Left colon (tissue), 2 donors: ENCODE measurements around the gene COL10A1. TPM values are rescaled to one million over a fixed set of nuclear protein-coding genes. Genes with fewer than 3 reads are reported as not detected.
"Not testable (repeated sequence)": the region's sequence is repeated elsewhere in the genome, so short reads cannot be mapped to it uniquely, and the experiment has no call there.

Source experiments
- ATAC-seq: fragments of 200-7000 bp; cut with Tn5 transposase; one replicate; pipeline ENCODE4 v1.9.1; 2020; ENCODE audit warnings: mild to moderate bottlenecking, moderate library complexity
- DNase-seq, 2 donors: peaks; one replicate each; pipeline ENCODE4 v3.0.0-alpha.2; 2020
- intact Hi-C, 2 donors: fragments of 100-400 bp; cut with DNase I in 1 of 2; cut with micrococcal nuclease in 1 of 2; formaldehyde crosslinking; loops; one replicate each; pipeline versions ENCODE4 v1.11.2 to v1.14.0; 2022; cut with DNase I, micrococcal nuclease
- total RNA-seq, 2 donors: library from RNA; stranded (reverse); fragmentation: NEBNext Ultra II Directional; extraction: Animal tissue kit (Norgen Biotek cat#: 25700); gene quantifications; one replicate each; pipeline ENCODE4 v1.2.1, GENCODE V29; 2021
- donor health status: DM: no; HTN: no; CAD: no.
- donor health status: DM: yes; HTN: yes; CAD: no.

Gene COL10A1
- total RNA-seq, 2 donors from 2014 or later: not detected

GRCh38 chr6:116096048-116096759 lies 29.7 kb downstream of the COL10A1 start:
- intact Hi-C loops, DNase-seq, ATAC-seq: not testable (repeated sequence)

DNA sequence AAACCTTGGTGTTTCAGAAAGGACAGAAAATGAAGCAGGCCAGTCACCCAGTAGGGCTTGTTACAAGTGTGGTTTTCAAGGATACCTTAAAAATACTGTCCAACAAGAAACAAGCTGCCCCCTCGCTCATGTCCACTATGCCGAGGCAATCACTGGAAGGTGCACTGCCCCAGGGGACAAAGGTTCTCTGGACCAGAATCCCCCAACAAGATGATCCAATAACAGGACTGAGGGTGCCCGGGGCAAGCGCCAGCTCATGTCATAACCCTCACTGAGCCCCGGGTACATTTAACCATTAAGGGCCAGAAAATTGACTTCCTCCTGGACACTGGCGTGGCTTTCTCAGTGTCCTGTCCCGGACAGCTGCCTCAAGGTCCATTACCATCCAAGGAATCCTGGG lies 31.9 kb downstream of the COL10A1 start:
- no peak for ATAC-seq
- intact Hi-C loops: no loop called here

GRCh38 chr6:116090251-116090650 lies 35.7 kb downstream of the COL10A1 start:
- ATAC-seq (no peak), DNase-seq (no peak)
- intact Hi-C loops: no loop called here

More for the DNA sequence above, 31.9 kb downstream of the COL10A1 start:
- DNase-seq: no peak

DNA sequence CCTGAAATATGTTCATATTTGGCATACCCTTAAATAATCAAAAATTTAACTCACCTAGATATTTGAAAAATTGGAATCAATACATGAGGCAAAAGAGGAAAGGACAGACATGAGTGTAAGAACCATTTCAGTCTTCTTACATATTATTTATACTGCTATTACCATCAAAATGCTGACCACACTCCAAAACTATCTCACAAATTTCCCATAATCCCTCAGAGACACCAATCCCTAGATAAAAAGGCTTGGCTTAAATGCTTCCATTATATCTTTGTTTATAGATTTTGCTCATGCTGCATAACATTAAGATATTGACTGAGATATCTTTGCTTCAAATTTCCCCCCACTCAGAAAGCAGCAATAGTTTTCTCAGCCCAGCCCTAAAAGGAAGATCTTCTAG lies 37.0 kb downstream of the COL10A1 start:
- DNase-seq (no peak), ATAC-seq (no peak)
- intact Hi-C loops: no loop called here

- DNase-seq (no peak), ATAC-seq (no peak)
- intact Hi-C loops: no loop called here
Measured at GRCh38 chr6:116087437-116088027, 38.4 kb downstream of the COL10A1 start.

DNA sequence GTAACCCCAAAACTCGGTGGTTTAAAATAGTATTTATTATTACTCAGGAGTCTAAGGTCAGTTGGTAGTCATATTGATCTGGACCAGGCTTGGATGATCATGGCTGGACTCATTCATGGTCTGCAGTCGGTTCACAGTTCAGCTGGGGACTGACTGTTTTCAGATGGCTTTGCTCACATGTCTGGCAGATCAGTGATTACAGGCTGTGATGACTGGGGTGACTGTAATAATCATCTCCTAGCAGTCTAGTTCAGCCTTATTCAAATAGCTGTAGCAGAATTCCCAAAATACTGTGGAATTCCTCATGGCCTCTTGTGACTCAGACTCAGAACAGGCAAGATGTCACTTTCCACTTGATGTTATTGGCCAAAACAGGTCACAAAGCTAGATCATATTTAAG lies 41.6 kb downstream of the COL10A1 start:
- ATAC-seq: no peak
- intact Hi-C loops: no loop called here
- DNase-seq: no peak

- intact Hi-C loops: no loop called here
- DNase-seq: no peak
- ATAC-seq: no peak
Measured at GRCh38 chr6:116083052-116083451, 42.9 kb downstream of the COL10A1 start.

DNA sequence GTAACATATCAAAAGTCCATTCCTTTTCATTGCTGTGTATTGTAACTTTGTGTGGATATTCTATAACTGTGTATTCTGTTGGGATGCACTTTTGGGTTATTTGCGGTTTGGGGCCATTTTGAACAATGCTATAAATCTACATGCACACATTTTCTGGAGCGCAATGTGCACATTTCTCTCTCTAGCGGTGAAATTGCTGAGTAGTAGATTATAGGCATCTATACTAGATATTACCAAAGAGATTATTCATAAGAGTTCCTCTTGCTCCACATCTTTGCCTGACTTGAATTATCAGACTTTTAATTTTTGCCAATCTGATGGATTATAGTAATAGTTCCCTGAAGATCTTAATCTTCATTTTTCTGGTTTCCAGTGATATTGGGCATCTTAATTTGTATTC lies 47.0 kb downstream of the COL10A1 start:
- ATAC-seq: no peak
- intact Hi-C loops: no loop called here
- DNase-seq: no peak

DNA sequence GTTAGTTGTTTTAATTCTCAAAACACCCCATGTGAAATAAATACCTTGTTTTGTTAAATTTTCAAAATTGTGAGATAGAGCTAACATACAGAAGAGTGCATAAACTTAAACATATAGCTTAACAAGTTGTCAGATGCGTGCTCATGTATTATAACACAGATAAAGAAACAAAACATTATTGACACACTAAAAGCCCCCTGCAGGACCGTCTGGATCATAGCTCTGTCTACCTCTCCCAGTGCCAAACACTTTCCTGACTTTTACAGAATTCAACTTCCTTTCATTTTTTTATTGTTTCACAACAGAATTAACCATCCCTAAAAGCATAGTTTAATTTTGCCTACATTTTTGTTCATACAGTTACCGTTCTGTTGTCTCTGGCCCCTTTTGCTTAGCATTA lies 47.4 kb downstream of the COL10A1 start:
- ATAC-seq (no peak), DNase-seq (no peak)
- intact Hi-C loops: no loop called here

DNA sequence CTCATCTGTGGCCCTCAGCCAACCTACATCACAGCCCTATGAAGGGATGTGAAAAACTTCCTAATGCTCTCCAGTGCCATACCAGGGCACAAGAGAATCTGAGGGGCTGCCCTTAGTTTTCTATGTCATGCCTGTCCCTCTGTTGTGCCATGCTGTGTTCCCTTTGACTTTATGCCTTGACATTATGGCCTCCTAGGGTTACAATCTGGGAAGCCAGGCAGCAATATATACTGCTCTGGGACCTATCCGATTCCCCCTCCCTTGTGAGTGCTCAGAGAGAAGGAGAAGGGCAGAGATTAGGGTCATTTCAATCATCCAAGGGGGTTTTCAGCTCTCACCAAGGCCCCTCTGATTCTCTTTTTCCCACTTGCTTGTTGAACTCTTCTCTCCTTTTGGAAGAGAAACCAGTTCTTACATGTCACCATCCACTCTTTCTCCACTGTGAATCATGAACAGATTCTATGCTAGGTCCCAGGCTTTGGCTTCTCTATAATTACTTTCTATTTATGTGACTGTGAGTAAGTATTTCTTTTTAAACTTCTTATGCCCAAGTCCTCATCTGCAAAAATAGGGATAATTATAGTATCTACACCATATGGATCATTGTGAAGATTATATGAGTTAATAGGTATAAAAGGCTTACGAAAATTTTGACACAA lies 51.1 kb downstream of the COL10A1 start:
- intact Hi-C loops: no loop called here
- ATAC-seq (no peak), DNase-seq (no peak)

DNA sequence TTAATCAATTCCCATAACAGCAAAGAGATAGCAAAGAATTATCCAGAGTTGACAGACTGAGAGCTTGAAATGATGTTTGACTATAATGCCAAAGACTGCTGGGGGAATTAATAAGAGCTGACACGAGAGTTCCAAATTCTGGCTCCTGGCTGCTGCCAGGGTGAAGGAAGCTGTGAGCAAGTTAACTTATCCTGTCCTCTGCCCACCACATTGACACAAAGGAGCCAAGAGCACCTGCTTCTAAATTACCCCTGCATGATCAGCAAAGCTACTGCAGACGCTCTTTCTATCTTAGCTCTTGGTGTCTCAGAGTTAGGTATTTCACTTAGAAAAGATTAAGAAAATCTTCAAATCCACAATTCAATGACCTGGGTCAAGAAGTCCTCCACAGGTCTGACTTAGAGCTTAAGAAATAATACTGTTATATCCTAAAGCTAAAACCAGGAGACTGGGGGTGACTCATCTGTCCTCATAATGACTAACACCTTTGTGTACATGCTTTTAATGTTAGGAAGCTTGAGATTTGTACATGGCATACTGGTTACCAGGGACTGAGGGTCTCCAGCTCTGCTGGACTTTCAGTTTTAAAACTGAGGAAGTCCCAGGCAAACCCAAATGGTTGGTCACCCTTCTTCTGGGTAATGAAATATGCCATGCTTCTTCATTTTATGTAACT lies 52.0 kb downstream of the COL10A1 start:
- intact Hi-C loops: no loop called here
- no peak for ATAC-seq
- no peak for DNase-seq

DNA sequence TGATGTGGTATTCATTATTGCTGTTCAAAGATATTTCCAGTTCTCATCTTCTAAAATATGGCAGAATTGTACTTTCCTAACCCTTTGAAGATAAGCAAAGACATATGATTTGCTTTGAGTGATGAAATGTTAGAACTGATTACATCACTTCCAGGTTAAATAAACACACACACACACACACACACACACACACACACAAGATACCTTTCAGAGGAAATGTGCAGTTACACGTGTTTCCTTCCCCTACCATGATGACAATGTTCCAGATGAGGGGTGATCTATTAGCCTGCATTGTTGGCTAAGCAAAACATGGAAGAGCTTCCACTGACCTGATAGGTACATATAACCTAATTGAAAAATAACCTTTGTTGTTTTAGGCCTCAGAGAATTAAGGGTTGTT lies 53.6 kb downstream of the COL10A1 start:
- DNase-seq: no peak
- intact Hi-C loops: no loop called here
- no peak for ATAC-seq

DNA sequence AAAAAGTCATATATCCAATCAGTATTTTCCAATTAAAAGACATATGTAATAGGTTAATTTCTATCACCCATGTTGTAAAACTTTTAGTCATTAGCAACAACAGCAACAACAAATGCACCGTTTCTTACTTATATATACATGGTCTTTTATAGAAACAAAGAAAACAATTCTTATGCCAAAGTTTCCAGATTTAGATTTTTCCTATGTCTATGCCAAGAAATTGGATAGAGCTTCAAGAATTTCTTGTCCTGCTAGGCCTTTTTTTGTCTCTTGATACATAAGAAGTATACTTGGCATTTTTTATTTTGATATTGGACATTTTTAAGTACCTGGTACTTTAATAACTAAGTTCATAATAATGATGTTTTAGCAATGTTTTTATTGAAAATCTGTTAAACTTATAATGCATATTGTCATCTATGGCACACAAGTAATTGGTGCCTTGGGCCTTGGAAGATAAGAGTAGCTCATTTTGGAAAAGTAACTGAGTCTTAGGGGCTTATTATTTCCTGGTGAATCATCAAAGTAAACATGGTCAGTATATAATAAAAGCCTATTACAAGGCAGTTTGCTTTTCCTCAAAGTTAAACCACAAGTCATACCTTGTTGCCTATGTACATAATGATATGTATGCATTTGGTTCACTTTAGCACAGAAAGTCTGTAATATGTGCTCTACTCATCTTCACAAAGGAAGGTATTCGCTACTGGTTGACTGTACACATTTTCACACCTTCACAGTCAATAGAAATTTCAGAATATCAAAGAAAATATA lies 55.1 kb downstream of the COL10A1 start:
- ATAC-seq (no peak), DNase-seq (no peak)
- intact Hi-C loops: no loop called here

DNA sequence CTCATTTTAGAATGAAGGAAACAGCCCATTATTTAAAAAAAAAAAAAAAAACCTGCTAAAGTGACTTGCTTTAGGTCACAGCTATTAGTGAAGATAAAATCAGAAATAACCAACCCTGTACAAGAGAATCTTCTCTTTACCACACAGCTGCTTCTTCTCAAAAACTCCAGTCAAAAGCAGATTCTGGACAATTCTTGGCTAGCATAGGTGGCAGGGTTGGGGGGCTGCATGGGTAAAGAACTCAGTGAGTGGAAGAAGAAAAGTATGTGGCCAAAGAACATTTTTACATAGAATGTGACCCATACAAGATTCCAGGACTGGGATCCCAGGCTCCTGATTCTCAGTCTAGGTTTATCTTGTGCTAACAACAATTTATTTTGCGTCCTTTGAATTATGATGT lies 55.8 kb downstream of the COL10A1 start:
- intact Hi-C loops: no loop called here

More for the DNA sequence above, 55.8 kb downstream of the COL10A1 start:
- ATAC-seq: no peak
- no peak for DNase-seq

Other genes with a start within 250 kb of the COL10A1 start
- gene FRK, start 65.2 kb downstream of the COL10A1 start, total RNA-seq: 10 to 100 TPM; 22.6 to 27.6 TPM
- gene NT5DC1, start 25.3 kb downstream of the COL10A1 start, total RNA-seq: 10 to 100 TPM; 43.7 to 45.2 TPM
- gene TSPYL4, start 127.9 kb upstream of the COL10A1 start, total RNA-seq: 1 to 10 TPM; 5.7 to 7.5 TPM
- gene TSPYL1, start 153.8 kb upstream of the COL10A1 start, total RNA-seq: 10 to 100 TPM; 70.1 to 80.1 TPM
- gene DSE, start 244.8 kb upstream of the COL10A1 start, total RNA-seq: 10 to 100 TPM in 1 of 2 donors, 1 to 10 TPM in 1; 8.0 to 10.9 TPM